HepG2 (cell line): ENCODE measurements around the gene TWF1. TPM values are rescaled to one million over a fixed set of nuclear protein-coding genes. Genes with fewer than 3 reads are reported as not detected.

Experiments used
- AGO2 ChIP-seq: fragments of 200-400 bp; formaldehyde crosslinking; optimal IDR thresholded peaks from 2 replicates; pipeline ENCODE3; 2017; ENCODE audit warnings: mild to moderate bottlenecking, low read depth, low read length, moderate library complexity
- GATAD2A ChIP-seq: IDR thresholded peaks from 2 replicates; pipeline ENCODE4 v1.6.1; 2016
- HMG20A ChIP-seq: IDR thresholded peaks from 2 replicates; pipeline ENCODE4 v1.6.1; 2016; ENCODE audit warnings: borderline replicate concordance
- JDP2 ChIP-seq: sonication (generic); formaldehyde crosslinking; IDR thresholded peaks from 2 replicates; pipeline ENCODE4 v1.8.1; 2022; ENCODE audit warnings: missing genetic modification reagents, borderline replicate concordance
- PRPF4 ChIP-seq: fragments of 200-400 bp; formaldehyde crosslinking; IDR thresholded peaks from 2 replicates; pipeline ENCODE4 v1.6.1; 2016; ENCODE audit warnings: low read length, low read depth; ENCODE audit not compliant: poor library complexity, severe bottlenecking
- RAD21 ChIP-seq: fragments of 450-650 bp; formaldehyde crosslinking; IDR thresholded peaks from 2 replicates; pipeline ENCODE4 v1.5.0; 2020; ENCODE audit warnings: mild to moderate bottlenecking
- ZBTB8A ChIP-seq: sonication (generic); formaldehyde crosslinking; IDR thresholded peaks from 2 replicates; pipeline ENCODE4 v1.4.0; 2020; ENCODE audit warnings: mild to moderate bottlenecking, low read depth, missing genetic modification reagents, borderline replicate concordance
- ZKSCAN8 ChIP-seq: IDR thresholded peaks from 2 replicates; pipeline ENCODE4 v1.6.1; 2016; ENCODE audit warnings: borderline replicate concordance, missing genetic modification reagents, missing compliant biosample characterization
- ZNF180 ChIP-seq: sonication (generic); formaldehyde crosslinking; IDR thresholded peaks from 2 replicates; pipeline ENCODE4 v1.4.0; 2020; ENCODE audit warnings: low read depth, missing genetic modification reagents, borderline replicate concordance
- ZNF350 ChIP-seq: sonication (generic); formaldehyde crosslinking; IDR thresholded peaks from 2 replicates; pipeline ENCODE4 v1.4.0; 2020; ENCODE audit warnings: mild to moderate bottlenecking, low read depth, missing genetic modification reagents, borderline replicate concordance
- ZNF816 ChIP-seq: sonication (generic); formaldehyde crosslinking; IDR thresholded peaks from 2 replicates; pipeline ENCODE4 v1.8.0; 2022; ENCODE audit warnings: missing genetic modification reagents, mild to moderate bottlenecking, borderline replicate concordance
- ZNF878 ChIP-seq: sonication (generic); formaldehyde crosslinking; IDR thresholded peaks from 2 replicates; pipeline ENCODE4 v1.8.1; 2023; ENCODE audit warnings: mild to moderate bottlenecking, missing genetic modification reagents, moderate library complexity
- polyA plus RNA-seq, 8 experiments: library from polyadenylated mRNA; depleted of rRNA in 3 of 8; stranded (reverse) in 7 of 8; unstranded in 1 of 8; fragments of >200 nt; fragmentation: Illumina TruSeq in 4 of 8; extraction: Trizol in 4 of 8; gene quantifications; 2 replicates each; pipeline versions ENCODE4 v1.2.1 to v1.2.3, GENCODE V29; 2011 to 2016; ENCODE audit warnings: low read depth in 4 of 8, missing spikeins in 1 of 8, mixed read lengths in 1 of 8; ENCODE audit not compliant: insufficient read depth in 1 of 8
- total RNA-seq, 5 experiments: library from RNA; depleted of rRNA; stranded (reverse); fragments of >200 nt; fragmentation: Illumina TruSeq; extraction: Trizol; gene quantifications; 2 replicates each; pipeline ENCODE4 v1.2.3, GENCODE V29; 2016; ENCODE audit warnings: low read depth in 1 of 5
- TF ChIP-seq, protein P1 (sequence below): sonication (generic); formaldehyde crosslinking; IDR thresholded peaks from 2 replicates; pipeline ENCODE4 v1.4.0; 2020; ENCODE audit warnings: missing genetic modification reagents, borderline replicate concordance
- TF ChIP-seq, protein P2 (sequence below): IDR thresholded peaks from 2 replicates; pipeline ENCODE4 v1.6.1; 2016; ENCODE audit warnings: low read depth, borderline replicate concordance
- TF ChIP-seq, protein P3 (sequence below): sonication (generic); formaldehyde crosslinking; IDR thresholded peaks from 2 replicates; pipeline ENCODE4 v1.4.0; 2020; ENCODE audit warnings: mild to moderate bottlenecking, missing genetic modification reagents
- TF ChIP-seq, protein P4 (sequence below): sonication (generic); formaldehyde crosslinking; IDR thresholded peaks from one replicate; pipeline ENCODE4 v1.5.1; 2020; ENCODE audit warnings: mild to moderate bottlenecking, missing genetic modification reagents; ENCODE audit errors: not compliant biosample characterization

TWF1 gene
- total and polyA plus RNA-seq, 2 of the 13 experiments (the other 11 are each of a cell fraction or from before 2014, with no cell fraction given), result 32.3 to 85.5 TPM

DNA sequence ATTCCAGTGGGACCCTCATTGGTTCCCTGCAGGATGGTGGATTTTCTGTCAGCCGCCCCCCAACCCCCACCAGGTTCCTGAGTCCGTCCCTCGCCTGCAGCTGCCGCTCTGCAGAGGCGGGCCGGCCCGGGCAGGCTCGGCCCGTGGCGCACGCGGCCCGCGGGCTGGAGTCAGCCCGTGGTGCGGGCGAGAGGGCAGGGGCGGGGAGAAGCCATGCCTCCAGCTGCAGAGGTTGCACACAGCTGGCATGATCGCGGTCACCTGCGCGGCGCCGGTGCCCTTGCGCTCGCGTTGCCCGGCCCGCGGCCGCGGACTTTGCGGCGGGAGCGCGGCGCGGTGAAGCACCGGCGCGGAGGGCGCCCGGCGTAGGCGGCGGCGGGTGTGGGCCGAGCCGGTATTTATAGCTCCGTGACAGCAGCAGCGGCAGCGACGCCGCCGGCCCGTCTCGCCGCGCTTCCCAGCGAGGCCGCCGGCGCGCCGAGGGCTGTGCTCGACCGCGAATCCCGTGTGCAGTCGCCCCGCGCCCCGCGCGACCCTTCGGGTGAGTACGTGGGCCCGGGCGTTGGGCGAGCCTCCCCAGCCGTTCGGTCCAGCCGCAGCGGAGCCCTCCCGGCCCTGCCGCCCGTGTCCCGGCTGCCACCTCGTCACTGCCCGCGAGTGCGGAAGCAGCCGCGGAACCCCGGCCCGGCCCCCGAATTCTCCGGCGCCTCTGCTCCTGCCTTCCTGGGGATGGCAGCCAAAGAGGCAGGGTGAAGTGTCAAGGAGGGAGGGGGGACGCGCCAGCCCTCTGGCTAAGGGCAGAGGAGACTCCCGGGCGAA lies 29.7 kb upstream of the TWF1 start, which contains the start of gene TMEM117 (continued):
- TF ChIP-seq ZNF816 (CRISPR knock-in tag), result 0 out of 2 replicates have a peak, but pooled peaks have one; percentile 38
- TF ChIP-seq, protein P1, sequence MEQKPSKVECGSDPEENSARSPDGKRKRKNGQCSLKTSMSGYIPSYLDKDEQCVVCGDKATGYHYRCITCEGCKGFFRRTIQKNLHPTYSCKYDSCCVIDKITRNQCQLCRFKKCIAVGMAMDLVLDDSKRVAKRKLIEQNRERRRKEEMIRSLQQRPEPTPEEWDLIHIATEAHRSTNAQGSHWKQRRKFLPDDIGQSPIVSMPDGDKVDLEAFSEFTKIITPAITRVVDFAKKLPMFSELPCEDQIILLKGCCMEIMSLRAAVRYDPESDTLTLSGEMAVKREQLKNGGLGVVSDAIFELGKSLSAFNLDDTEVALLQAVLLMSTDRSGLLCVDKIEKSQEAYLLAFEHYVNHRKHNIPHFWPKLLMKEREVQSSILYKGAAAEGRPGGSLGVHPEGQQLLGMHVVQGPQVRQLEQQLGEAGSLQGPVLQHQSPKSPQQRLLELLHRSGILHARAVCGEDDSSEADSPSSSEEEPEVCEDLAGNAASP (CRISPR knock-in tag), result no peak
- peak; percentile 39 for TF ChIP-seq AGO2
- no peak for TF ChIP-seq HMG20A (CRISPR knock-in tag)
- no peak; the same call in 1 of the 2 replicates for TF ChIP-seq JDP2 (CRISPR knock-in tag)
- no peak for TF ChIP-seq ZNF878 (CRISPR knock-in tag)
- TF ChIP-seq ZKSCAN8 (CRISPR knock-in tag), result no peak
- TF ChIP-seq, protein P2, sequence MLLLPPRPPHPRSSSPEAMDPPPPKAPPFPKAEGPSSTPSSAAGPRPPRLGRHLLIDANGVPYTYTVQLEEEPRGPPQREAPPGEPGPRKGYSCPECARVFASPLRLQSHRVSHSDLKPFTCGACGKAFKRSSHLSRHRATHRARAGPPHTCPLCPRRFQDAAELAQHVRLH (CRISPR knock-in tag), result no peak
- no peak for TF ChIP-seq GATAD2A
- TF ChIP-seq ZNF180 (CRISPR knock-in tag), result no peak
- TF ChIP-seq, protein P3, sequence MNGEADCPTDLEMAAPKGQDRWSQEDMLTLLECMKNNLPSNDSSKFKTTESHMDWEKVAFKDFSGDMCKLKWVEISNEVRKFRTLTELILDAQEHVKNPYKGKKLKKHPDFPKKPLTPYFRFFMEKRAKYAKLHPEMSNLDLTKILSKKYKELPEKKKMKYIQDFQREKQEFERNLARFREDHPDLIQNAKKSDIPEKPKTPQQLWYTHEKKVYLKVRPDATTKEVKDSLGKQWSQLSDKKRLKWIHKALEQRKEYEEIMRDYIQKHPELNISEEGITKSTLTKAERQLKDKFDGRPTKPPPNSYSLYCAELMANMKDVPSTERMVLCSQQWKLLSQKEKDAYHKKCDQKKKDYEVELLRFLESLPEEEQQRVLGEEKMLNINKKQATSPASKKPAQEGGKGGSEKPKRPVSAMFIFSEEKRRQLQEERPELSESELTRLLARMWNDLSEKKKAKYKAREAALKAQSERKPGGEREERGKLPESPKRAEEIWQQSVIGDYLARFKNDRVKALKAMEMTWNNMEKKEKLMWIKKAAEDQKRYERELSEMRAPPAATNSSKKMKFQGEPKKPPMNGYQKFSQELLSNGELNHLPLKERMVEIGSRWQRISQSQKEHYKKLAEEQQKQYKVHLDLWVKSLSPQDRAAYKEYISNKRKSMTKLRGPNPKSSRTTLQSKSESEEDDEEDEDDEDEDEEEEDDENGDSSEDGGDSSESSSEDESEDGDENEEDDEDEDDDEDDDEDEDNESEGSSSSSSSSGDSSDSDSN (CRISPR knock-in tag), result peak; percentile 90; the same call in 1 of the 2 replicates
- TF ChIP-seq ZNF350 (CRISPR knock-in tag), result no peak
- no peak for TF ChIP-seq PRPF4
- TF ChIP-seq, protein P4, sequence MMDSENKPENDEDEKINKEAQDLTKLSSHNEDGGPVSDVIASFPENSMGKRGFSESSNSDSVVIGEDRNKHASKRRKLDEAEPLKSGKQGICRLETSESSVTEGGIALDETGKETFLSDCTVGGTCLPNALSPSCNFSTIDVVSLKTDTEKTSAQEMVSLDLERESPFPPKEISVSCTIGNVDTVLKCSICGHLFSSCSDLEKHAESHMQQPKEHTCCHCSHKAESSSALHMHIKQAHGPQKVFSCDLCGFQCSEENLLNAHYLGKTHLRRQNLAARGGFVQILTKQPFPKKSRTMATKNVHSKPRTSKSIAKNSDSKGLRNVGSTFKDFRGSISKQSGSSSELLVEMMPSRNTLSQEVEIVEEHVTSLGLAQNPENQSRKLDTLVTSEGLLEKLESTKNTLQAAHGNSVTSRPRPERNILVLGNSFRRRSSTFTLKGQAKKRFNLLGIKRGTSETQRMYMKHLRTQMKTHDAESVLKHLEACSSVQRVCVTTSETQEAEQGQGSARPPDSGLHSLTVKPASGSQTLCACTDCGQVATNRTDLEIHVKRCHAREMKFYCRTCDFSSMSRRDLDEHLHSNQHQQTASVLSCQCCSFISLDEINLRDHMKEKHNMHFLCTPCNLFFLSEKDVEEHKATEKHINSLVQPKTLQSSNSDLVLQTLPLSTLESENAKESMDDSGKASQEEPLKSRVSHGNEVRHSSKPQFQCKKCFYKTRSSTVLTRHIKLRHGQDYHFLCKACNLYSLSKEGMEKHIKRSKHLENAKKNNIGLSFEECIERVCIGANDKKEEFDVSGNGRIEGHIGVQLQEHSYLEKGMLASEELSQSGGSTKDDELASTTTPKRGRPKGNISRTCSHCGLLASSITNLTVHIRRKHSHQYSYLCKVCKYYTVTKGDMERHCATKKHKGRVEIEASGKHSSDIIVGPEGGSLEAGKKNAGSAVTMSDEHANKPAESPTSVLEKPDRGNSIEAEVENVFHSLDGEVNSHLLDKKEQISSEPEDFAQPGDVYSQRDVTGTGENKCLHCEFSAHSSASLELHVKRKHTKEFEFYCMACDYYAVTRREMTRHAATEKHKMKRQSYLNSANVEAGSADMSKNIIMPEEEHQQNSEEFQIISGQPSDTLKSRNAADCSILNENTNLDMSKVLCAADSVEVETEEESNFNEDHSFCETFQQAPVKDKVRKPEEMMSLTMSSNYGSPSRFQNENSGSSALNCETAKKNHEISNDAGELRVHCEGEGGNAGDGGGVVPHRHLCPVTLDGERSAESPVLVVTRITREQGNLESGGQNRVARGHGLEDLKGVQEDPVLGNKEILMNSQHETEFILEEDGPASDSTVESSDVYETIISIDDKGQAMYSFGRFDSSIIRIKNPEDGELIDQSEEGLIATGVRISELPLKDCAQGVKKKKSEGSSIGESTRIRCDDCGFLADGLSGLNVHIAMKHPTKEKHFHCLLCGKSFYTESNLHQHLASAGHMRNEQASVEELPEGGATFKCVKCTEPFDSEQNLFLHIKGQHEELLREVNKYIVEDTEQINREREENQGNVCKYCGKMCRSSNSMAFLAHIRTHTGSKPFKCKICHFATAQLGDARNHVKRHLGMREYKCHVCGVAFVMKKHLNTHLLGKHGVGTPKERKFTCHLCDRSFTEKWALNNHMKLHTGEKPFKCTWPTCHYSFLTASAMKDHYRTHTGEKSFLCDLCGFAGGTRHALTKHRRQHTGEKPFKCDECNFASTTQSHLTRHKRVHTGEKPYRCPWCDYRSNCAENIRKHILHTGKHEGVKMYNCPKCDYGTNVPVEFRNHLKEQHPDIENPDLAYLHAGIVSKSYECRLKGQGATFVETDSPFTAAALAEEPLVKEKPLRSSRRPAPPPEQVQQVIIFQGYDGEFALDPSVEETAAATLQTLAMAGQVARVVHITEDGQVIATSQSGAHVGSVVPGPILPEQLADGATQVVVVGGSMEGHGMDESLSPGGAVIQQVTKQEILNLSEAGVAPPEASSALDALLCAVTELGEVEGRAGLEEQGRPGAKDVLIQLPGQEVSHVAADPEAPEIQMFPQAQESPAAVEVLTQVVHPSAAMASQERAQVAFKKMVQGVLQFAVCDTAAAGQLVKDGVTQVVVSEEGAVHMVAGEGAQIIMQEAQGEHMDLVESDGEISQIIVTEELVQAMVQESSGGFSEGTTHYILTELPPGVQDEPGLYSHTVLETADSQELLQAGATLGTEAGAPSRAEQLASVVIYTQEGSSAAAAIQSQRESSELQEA (CRISPR knock-in tag), result no peak
- no peak for TF ChIP-seq ZBTB8A
- TF ChIP-seq RAD21, result peak; percentile 32
